ENCODE results near the gene GARIN5B. TPM values are rescaled to one million over a fixed set of nuclear protein-coding genes. Genes with fewer than 3 reads are reported as not detected.

The GARIN5B gene
- total RNA-seq, 1 donor from 2014 or later: not detected

GRCh38 chr19:55346725-55347441 is 16.2 kb downstream of the GARIN5B start:
- no peak overlapping the region for H3K27ac Mint-ChIP-seq (ENCODE audit: unreplicated experiment)

DNA sequence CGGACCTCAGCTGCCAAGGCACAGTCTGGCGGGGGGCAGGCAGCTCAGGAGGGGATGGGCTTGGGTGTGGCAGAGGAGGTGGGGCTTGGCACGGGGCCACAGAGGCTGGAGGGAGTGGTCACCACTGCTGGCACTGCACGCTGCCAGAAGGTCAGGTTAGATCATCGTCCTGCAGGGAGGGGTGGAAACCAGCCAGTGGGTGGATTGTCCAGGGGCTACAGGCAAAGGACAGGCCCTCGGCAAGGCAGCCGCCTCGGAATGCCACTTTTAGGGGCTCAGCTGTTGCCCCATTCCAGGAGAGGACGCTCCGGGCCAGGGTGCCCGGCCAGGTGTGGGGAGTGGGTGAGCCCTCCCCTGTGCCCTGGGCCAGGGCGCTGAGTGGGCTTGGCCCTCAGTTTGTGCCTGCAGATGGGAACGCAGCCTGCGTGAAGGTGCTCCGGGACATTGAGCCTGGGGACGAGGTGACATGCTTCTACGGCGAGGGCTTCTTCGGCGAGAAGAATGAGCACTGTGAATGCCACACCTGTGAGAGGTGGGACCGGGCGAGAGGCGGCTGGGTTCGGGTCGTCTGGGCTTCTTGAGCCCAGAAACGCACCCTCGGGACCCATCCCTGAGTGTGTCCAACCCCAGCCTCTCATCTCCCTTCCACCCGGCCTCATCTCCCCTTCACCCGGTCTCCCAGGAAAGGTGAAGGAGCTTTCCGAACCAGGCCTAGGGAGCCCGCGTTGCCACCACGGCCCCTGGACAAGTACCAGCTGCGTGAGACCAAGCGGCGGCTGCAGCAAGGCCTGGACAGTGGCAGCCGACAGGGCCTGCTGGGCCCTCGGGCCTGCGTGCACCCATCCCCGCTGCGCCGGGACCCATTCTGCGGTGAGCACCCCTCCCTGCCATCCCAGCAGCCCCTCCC is 17.0 kb downstream of the GARIN5B start:
- Mint-ChIP-seq H3K9me3 (ENCODE audit: unreplicated experiment) (no peaks in the 10 kb centered on the region), H3K4me3 (ENCODE audit: unreplicated experiment) (no peak overlapping the region), H3K27ac (ENCODE audit: unreplicated experiment) (no peak overlapping the region), H3K36me3 (ENCODE audit: low read depth, unreplicated experiment) (peaks cover 4% of the 10 kb centered on the region), H3K4me1 (ENCODE audit: unreplicated experiment) (peaks cover 6% of the 10 kb centered on the region), H3K27me3 (ENCODE audit: unreplicated experiment) (peaks cover 13% of the 10 kb centered on the region)
- no peak for DNase-seq (ENCODE audit: low spot score)
- TF ChIP-seq, protein P1, sequence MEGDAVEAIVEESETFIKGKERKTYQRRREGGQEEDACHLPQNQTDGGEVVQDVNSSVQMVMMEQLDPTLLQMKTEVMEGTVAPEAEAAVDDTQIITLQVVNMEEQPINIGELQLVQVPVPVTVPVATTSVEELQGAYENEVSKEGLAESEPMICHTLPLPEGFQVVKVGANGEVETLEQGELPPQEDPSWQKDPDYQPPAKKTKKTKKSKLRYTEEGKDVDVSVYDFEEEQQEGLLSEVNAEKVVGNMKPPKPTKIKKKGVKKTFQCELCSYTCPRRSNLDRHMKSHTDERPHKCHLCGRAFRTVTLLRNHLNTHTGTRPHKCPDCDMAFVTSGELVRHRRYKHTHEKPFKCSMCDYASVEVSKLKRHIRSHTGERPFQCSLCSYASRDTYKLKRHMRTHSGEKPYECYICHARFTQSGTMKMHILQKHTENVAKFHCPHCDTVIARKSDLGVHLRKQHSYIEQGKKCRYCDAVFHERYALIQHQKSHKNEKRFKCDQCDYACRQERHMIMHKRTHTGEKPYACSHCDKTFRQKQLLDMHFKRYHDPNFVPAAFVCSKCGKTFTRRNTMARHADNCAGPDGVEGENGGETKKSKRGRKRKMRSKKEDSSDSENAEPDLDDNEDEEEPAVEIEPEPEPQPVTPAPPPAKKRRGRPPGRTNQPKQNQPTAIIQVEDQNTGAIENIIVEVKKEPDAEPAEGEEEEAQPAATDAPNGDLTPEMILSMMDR (IDR thresholded peaks at IDR 0.05; ENCODE audit: unreplicated experiment): no peak

More at GRCh38 chr19:55346725-55347441, 16.2 kb downstream of the GARIN5B start:
- peaks cover 15% of the 10 kb centered on the region for H3K27me3 Mint-ChIP-seq (ENCODE audit: unreplicated experiment)
- no peak for DNase-seq (ENCODE audit: low spot score)
- peaks cover 6% of the 10 kb centered on the region for H3K4me1 Mint-ChIP-seq (ENCODE audit: unreplicated experiment)
- H3K9me3 Mint-ChIP-seq (ENCODE audit: unreplicated experiment): no peaks in the 10 kb centered on the region
- TF ChIP-seq, protein P1 (IDR thresholded peaks at IDR 0.05; ENCODE audit: unreplicated experiment): no peak
- H3K4me3 Mint-ChIP-seq (ENCODE audit: unreplicated experiment): no peak overlapping the region
- H3K36me3 Mint-ChIP-seq (ENCODE audit: low read depth, unreplicated experiment): peaks cover 4% of the 10 kb centered on the region

DNA sequence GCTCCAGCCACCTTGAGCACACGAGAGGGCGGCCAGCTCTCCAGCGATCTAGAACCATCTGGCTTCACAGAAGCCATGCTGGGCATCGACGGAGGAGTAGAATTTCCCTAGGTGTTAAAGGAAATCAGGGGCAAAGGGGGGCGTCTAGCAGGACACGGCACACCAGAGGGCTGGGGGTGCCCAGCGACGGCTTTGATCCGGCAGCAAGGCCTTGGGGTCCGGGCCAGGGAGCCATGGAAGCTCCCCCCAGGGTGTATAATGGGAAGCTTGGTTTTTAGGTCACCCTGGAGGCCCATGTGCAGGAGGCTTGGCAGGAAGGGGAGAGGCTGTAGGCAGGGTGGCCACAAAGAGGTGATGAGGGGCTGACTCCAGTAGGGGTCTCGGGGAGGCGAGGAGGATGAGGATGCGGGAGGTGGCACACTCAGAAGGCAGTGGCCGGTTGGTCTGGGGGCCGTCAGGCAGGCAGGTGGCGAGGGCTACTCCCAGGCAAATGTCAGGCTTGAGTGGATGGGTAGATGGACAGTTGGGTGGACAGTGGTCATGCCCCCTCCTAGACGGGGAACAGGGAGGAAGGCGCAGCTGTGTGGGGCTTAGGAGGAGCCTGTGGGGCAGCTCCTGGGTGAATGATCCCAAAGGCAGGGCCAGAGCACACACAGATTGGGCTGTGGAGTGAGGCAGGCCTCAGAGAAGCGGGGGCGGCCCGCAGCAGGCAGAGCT is 17.8 kb downstream of the GARIN5B start:
- no peak for DNase-seq (ENCODE audit: low spot score)
- peaks cover 4% of the 10 kb centered on the region for H3K36me3 Mint-ChIP-seq (ENCODE audit: low read depth, unreplicated experiment)
- H3K4me1 Mint-ChIP-seq (ENCODE audit: unreplicated experiment): peaks cover 6% of the 10 kb centered on the region
- H3K4me3 Mint-ChIP-seq (ENCODE audit: unreplicated experiment): no peak overlapping the region
- H3K9me3 Mint-ChIP-seq (ENCODE audit: unreplicated experiment): no peaks in the 10 kb centered on the region
- peak overlapping the region; percentile 13 for H3K27ac Mint-ChIP-seq (ENCODE audit: unreplicated experiment)
- peaks cover 11% of the 10 kb centered on the region for H3K27me3 Mint-ChIP-seq (ENCODE audit: unreplicated experiment)
- TF ChIP-seq, protein P1 (IDR thresholded peaks at IDR 0.05; ENCODE audit: unreplicated experiment): no peak

GRCh38 chr19:55344444-55344843 is 18.6 kb downstream of the GARIN5B start:
- Mint-ChIP-seq H3K27ac (ENCODE audit: unreplicated experiment) (no peak overlapping the region), H3K9me3 (ENCODE audit: unreplicated experiment) (no peaks in the 10 kb centered on the region), H3K36me3 (ENCODE audit: low read depth, unreplicated experiment) (peaks cover 4% of the 10 kb centered on the region), H3K4me1 (ENCODE audit: unreplicated experiment) (peaks cover 6% of the 10 kb centered on the region), H3K27me3 (ENCODE audit: unreplicated experiment) (peaks cover 14% of the 10 kb centered on the region), H3K4me3 (ENCODE audit: unreplicated experiment) (no peak overlapping the region)
- DNase-seq (ENCODE audit: low spot score): no peak
- TF ChIP-seq, protein P1 (IDR thresholded peaks at IDR 0.05; ENCODE audit: unreplicated experiment): no peak
